Ishikawa (cell line): ENCODE data around the gene CDK5RAP1.

Experiments
- NFIC ChIP-seq: IDR thresholded peaks from 2 replicates; pipeline ENCODE4 v1.6.1; 2012
- TAF1 ChIP-seq: IDR thresholded peaks from 2 replicates; pipeline ENCODE4 v1.6.1; 2012; ENCODE audit warnings: low read depth, mild to moderate bottlenecking
- TEAD4 ChIP-seq: IDR thresholded peaks from 2 replicates; pipeline ENCODE4 v1.6.1; 2012
- USF1 ChIP-seq: IDR thresholded peaks from 2 replicates; pipeline ENCODE4 v1.6.1; 2012
- YY1 ChIP-seq: IDR thresholded peaks from 2 replicates; pipeline ENCODE4 v1.6.1; 2012; ENCODE audit warnings: low read depth

GRCh38 chr20:33333616-33334015, 67.7 kb downstream of the CDK5RAP1 start:
- TF ChIP-seq TAF1 = no peak
- TF ChIP-seq NFIC = no peak
- TF ChIP-seq YY1 = no peak
- TF ChIP-seq USF1 = no peak
- TF ChIP-seq TEAD4 = no peak
